EL (cell line): ENCODE data around the gene TSHR.
A peak's percentile ranks its signal among the peaks of the same experiment; 100 is the strongest.
"Not testable (repeated sequence)": the region's sequence is repeated elsewhere in the genome, so short reads cannot be mapped to it uniquely, and the experiment has no call there.

Experiments
- DNase-seq: peaks from one replicate; pipeline ENCODE4 v3.0.0-alpha.2; 2016

Gene TSHR

DNA sequence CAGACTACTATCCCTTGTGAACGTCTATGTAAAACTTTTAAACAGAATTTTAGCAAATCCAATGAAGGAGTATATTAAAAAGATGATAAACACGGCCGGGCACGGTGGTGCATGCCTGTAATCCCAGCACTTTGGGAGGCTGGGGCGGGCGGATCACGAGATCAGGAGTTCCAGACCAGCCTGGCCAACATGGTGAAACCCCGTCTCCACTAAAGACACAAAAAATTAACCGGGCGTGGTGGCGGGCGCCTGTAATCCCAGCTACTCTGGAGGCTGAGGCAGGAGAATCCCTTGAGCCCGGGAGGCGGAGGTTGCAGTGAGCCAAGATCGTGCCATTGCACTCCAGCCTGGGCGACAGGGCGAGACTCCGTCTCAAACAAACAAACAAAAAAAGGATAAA lies 2.2 kb upstream of the TSHR start:
- DNase-seq = not testable (repeated sequence)

DNA sequence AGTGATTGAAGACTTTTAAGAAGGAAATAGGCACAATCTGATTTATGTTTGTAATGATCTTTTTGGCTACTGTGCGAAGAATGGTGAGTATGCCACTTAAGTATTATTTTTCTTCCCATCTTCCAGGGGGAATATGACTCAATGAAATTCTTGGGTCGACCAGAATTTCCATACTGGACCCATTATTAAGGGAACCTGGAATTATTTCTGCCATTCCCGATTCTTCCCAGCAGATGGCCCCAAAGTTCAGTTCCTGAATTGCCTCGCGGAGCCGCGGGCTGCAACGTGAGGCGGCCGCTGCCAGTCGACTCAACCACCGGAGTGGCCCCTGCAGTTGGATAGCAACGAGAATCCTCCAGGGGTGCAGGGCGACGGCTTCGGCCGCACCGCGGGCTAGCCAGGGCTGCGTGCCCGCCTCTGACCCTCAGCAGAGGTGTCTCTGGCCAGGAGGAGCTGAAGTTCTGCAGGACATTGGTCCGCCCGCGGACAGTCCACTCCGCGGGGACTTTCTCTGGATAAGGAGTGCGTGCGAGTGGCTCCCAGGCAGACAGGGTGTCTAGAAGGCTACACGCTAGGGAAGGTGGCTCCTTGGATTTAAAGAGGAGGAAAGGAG lies 628 bp upstream of the TSHR start:
- DNase-seq = peak; percentile 84

DNA sequence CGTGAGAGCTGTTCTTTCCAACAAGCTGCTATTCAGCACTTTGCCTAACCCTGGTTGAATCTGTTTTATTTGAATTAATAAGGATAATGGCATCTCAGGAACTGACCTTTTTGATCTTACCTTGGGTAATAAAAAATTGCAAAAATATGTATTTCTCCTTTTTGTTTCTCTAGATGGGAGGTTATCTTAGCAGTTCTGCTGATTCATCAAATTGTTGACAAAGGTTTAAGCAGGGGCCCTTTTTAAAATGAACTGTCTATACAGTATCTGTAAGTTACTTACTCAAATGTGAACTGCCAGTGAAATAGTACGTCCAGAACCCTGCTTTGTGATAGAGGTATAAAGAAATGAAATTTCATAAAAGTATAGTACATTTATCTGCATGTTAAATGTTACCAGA lies 681 bp downstream of the TSHR start:
- DNase-seq = no peak

DNA sequence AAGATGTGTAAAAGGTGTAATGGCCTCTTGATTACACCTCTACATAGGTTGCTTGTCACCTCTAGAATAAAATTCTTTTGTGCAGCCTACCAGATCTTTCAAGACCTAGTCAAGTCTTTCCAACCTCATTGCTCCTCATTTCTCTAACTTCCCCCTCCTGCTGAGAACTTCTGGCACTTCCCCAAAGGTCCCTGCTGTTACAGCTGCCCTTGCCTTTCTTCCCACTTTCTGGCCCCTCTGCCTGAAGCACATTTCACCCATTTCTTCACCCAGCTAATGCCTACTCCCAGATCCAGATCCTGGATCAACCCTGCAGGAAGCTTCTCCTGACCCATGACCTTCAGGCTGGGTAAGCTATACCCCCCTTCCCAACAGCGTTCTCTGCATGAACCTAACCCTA lies 1.5 kb downstream of the TSHR start:
- no peak for DNase-seq

DNA sequence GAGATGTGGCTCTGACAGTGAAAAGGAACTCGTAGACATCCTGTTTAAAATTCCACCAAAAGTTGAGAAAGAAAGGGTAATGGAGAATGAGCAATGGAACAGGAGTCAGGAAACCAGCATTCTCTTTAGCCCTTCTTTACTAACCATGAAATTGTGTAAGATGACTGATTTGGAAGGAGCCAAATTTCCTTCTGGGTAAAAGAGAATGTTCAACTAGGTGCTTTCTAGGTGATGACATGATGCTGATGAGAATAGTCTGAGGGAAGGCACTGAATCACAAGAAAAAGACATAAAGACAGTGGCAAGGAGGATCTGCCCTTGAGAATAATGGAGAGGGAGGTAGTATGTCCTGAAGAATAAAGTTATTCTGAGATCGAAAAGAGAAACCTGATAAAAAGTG lies 2.2 kb downstream of the TSHR start:
- DNase-seq = no peak

DNA sequence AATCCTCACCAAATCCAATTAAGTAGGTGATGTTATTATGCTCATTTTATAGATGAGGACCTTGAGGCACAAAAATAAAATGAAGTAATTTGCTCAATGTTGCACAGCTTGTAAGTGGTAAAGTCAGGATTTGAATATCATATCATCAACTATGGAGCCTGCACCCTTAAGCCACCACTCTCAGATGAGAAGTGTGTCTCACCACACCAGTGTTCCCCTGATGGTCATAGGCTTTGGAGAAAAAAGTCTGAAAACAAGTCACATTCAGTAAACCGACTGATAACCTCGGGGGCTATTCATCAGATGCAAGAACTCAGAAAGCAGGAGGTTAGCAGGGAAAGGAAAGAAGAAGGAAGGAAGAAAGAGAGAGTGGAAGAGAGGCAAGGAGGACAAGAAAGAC lies 2.8 kb downstream of the TSHR start:
- no peak for DNase-seq

DNA sequence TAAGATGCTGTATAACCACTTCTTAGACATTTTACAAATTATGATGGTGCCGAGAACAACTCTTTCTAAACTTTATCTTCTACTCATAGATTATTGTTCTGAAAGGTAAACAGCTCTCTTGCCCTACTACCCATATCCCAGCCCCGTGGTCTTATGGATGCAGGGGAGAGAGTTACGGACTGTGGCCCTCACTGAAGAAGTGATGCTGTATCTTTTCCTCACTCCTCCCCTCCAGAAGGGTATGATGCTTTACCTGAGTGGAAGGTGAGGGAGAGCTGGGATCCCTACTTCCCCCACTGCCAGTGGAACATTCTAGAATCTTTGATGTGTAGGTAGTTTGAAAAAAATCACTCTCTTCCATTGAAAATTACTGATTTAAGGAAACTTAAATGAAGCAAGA lies 3.5 kb downstream of the TSHR start:
- DNase-seq = no peak

DNA sequence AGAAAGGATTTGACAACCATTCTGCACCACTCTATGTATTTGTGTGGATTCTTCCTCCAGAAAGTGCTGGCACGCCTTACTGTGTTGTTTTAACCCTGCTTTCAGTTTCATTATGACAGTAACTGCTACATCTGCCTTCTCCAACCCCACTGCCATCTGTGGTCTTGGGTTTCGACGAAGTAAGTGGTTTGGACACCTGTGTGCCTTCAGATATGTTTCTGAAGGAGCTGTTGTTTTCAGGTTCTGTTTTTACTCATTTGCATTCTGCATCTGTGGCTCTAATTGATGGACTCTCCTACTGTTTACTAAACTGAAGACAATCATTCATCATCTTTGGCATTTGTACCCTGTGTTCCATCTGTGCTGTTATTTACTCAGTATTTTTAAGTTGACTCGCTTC lies 4.1 kb downstream of the TSHR start:
- peak; percentile 3 for DNase-seq

DNA sequence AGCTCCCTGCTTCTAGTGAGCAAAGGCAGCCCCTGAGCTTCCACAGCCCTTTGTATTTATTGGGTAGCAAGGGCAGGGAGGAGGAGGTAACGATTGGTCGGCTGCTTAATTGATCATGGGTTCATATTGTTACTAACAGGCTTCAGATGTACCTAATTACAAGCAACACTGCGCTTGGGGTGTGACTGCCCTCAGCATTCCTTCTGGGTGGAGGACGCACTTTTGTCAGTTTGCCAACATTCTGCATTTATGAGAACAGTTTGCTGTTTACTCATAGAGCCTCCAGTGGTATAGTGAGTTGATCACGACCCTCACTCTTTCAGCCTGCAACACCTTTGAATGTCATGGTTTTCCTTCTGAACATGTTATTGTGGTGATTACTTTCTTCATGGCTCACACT lies 9.6 kb downstream of the TSHR start:
- DNase-seq = peak; percentile 5

DNA sequence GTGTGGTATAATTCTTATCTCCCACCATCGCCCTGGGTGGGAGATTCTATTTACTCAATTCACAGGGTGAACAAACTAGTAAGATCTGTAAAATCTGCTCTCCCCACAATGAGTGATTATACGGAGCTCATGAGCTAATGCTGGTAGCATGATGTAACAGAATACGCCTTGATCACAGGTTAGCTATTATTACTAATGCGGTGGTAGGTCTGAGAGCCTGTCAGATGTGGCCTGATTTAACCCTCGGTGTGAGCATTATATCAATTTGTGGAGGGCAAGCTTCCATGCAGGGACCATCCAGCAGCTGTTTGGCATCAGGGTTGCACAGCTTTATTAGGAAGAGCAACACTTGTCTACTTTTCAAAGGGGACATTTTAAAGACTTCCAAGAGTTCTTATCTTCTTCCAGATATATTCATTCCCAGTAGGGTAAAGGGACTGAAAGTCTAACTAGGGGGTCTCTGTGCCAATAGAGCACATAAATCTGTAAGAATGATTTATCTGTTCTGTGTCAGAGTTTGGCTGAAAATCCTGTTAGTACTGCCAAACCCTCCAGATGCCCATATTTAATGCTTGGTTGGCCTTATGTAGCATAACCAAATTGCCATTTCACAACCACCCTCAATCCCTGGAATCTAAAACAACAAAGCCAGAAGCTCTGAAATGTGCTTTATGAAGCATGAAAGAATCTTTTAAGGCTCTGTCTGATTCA lies 18.7 kb downstream of the TSHR start:
- no peak for DNase-seq

DNA sequence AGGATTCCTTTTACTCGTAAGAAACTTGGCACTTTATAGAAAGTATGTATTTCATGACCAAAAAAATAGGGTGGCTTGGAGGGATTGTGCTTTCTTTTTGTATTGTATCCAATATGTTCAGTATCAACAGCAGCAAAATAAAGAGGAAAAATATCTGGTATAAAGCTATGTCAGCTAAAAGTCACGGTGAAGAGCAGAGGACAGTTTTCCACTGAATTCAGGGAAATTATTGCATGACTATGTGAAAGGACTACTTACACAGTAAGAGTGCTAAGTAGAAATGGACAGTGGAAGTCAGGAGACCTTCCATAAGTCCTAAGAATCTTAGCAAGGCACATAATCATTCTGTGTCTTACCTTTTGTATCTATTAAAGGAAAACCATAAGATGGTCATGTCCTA lies 19.3 kb downstream of the TSHR start:
- no peak for DNase-seq

DNA sequence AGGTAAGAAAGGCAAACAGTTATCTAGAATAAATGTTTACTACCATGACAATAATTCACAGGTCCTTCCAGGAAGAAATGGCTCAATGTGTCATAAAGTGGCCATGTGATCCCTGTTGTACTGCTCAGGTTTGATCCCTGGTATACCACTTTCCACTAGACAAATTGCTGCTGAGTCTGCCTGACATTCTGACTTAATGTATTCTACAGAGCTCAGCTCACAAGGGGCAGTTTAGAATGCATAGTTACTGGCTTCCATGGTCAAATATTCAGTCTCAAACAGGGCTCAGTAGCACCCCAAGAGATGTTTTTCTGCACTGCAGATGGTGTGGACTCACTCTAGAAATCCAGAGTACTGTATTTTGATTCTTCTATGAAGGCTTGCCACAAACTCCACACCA lies 21.8 kb downstream of the TSHR start:
- DNase-seq = no peak

DNA sequence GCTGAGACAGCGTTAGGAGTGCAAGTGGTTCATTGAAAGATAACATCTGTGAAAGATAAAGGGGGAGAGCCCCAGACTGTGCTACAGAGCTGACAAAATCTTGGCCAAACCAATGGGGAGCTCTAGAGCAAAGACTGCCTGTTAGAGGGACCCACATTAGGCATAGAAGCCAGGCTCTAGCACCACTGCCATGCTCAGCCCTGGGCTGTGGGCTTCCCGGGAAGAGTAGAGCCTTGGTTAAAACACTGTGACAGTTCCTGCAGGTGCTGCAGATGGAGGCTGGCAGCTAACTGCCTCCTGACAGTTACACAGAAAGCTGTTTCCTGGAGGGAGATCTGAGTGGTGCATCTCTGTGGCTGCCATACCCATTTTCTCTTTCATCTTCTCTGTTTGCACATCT lies 23.0 kb downstream of the TSHR start:
- DNase-seq = no peak

DNA sequence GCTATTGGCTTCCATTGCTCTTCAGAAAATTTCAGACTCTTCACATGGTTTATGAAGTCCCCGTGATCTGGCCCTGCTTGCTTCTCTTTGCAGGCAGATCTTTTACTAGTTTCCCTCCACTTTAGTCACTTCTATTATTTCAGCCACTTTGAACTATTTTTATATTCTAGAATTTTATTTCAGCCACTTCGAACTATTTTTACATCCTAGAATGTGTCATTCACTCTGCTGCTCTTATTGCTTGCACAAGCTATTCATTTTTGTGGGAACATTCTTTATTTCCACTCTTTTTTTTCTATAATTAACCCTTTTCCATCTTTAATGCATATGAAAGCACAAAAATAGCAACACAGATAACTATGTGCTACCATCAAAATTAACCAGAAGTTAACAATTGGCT lies 24.5 kb downstream of the TSHR start:
- DNase-seq = no peak

DNA sequence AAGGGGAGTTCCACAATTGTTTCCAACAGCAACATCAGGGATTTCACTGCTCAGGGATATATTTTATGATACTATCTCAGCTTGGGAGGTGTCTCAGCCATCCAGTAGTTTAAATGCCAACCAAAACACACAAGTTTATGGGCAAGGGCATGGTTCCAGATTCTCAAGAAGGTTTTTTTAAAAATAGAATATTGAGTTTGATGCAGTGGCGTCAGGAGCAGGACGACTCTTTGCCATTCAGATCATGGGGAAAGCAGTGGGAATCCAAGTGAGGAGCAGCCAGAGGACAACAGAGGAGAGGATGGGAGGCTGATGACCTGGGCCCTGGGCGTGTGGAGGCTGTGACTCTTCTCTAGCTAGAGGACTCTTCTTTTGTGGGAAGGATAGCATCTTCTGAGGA lies 25.7 kb downstream of the TSHR start:
- DNase-seq = no peak

DNA sequence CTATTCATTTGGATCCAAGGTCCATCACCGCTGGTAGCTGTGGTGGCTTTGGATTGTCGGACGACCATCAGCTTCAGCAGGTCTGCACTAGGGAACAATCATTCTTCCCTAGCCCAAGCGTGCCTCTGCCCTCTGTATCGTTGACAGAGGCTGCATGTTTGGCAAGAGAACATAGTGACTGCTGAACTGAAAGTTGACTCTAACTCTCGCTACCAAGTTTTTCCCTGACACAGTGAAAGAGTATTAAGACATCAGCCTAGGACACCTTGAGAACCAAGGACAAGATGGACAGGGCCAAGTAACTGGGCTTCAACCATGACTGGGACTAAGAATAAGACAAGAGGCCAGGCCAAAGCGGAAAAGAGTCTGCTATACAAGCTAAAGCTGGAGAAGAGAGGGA lies 26.3 kb downstream of the TSHR start:
- DNase-seq = no peak

DNA sequence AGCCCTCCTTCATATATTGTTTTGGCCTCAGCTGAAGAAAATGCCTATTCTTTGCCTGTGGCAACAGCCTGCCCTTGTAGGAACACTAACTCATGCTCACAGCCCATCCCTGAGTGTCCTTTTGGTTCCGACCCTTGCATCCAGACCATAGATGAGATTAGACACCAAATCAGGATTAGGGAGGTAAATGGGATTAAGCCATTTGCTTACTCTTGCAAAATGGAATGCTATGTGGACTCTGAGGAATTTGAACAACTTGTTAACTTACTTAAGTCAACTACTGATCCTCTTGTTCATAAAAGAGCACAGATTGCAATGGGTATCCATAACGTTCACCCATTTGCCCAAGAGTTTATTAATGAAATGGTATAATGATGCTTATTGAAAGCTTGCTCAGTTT lies 27.3 kb downstream of the TSHR start:
- no peak for DNase-seq

DNA sequence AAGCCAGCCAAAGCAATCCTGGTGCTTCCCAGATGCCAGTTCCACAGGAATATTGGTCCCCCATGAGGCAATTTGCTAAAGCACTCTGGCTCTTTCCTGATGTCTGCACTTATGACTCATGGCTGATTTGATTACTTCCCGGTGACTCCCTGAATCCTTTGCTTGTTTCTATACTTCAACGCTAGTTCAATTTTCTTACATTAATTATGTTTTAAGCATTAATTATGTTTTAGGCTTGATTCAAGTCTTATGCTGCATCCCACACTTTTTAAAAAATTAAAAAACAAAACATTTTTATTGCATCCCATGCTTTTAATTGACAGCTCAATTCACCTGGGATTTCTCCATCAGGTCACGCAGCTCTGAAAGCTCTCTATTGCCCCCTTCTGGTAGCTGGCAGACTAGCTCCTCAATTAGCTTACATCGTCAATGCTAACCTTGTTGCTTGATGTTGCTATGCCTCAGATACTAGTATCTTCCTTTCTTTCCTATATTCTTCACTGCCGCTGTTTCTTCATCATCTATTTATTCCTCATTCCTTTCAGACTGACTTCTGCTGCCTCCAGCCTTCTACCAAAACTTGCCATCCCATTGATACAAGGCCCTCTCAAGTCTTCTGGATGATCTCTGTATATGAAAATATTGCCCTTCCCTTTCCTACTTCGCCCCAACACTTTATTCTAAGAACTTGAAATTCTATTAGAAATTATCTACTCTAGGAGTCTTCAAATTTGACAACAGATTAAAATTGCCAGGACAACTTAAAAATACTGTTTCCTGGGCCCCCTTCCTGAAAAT lies 32.0 kb downstream of the TSHR start:
- peak; percentile 70 for DNase-seq

DNA sequence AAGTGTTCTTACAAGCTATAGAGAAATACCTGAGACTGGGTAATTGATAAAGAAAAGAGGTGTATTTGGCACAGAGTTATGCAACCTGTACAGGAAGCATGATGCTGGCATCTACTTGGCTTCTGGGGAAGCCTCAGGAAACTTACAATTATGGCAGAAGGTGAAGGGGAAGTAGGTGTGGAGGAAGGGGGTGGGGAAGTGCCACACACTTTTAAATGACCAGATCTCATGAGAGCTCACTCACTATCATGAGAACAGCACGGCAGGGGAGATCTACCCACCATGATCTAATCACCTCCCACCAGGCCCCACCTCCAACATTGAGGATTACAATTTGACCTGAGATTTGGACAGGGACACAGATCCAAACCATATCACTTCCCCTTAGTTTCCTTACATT lies 32.8 kb downstream of the TSHR start:
- DNase-seq = no peak

DNA sequence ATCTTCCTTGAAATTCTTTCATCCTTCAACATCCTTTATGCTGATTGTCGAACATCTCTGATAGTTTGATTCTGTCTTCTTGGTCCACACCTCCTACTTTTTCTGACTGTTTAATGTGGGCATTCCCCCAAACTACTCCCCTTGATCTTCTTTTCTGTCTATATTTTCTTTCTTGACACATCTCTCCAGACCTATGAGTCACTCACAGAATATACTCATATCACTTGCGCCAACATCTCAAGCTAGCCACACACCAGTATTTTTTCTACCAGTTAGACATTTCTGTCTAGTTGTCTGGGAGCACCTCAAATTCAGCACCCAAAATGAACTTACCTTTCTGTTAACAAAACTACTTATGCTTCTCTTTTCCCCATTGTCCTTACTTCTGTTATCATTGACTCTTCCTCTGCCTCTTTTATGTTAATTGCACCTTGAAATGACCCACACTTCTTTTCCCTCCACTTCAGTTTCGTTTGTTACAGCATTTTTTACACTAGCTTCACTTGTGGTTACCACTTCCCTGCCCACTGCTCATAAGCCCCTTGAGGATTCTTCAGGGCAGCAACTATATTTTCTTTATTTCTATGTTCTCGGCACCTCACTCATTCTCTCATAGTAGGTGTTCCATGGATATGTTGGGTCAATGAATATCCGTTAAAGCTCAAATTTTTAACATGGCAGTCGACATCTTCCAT lies 33.5 kb downstream of the TSHR start:
- DNase-seq = no peak

DNA sequence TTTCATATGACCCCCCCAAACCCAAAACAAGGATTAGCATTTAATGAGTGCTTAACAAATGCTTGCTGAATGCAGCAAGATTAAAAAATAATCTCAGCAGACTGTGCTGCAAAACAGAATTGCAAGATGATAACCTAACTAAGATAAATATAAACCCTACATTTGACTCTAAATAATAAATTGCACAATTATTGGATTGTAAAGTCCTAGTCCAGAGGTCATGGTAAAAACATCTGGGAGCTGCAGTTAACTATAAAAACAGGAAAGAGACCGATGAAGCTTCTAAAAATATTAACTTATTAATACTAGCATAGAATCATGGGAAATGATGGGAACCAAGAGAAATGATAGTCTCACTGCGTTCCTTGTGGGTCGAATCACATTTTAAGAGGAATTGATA lies 37.2 kb downstream of the TSHR start:
- no peak for DNase-seq

DNA sequence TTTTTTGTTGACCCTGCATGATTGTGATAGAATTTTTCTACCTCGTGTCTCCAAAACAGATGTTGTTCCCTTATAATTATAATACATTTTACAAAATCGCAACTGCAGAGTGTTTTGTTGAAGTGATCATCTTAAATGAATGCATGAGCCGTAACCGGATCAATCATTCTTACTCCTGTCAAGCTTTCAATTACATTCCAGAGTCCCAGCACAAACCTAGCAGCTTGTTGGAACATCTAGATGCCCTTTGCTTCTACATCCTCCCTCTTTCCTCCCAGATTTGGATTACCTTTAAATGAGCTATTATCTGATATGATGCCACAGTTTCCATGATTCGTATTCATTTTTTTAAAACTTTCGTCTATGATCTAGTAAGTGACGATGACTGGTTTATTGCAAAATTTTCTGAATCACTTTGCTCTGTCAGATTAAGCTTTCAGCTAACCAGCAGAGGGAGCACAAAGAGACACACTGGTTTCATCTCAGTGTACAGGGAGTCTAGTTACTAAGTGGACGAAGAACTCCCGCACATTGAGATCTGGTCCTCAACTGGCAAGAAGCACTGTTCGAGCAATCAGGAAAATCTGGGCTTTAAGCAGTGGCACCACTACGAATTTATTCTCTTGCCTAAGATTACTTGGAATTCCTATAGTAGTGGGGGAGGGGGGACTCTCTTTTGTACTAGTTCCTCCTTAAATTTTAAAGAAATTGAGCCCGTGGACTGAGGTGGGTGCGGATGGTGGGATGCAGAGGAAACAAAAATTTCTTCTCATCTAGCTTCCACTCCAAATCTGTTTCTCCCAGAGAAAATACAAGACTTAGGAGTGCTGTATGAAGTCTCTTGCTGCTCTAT lies 40.9 kb downstream of the TSHR start:
- DNase-seq = peak; percentile 73

DNA sequence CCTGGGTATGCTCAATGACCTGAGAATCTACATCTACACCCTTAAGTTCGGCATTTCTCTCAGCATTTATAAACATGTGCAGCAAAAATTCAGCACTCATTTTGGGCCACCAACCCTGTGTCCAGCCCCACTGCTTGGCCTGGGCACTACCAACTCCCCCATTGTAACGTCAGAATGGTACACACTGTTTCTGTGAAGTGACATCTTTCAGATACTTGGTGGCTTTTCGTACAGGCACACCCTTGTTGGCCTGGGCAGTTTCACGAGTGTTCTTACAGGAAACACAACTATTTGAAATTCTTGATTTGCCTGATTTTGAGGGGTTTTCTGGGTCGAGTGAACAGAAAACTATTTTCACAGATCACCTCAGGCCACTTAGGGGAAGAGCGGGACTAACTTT lies 46.0 kb downstream of the TSHR start:
- no peak for DNase-seq
